ENCODE measurements around the gene TXNDC5. TPM values are rescaled to one million over a fixed set of nuclear protein-coding genes. Genes with fewer than 3 reads are reported as not detected.

The TXNDC5 gene
- total RNA-seq, 1 experiment from 2014 or later = 162 TPM

GRCh38 chr6:7918403-7918802 is 7.8 kb upstream of the TXNDC5 start (continued):
- no peak for TF ChIP-seq SRF (IDR thresholded peaks at IDR 0.05; ENCODE audit: low read depth)
- no peak for TF ChIP-seq YY1 (IDR thresholded peaks at IDR 0.05; ENCODE audit: extremely low read depth, insufficient replicate concordance, low read depth, low read length)
- TF ChIP-seq, protein P1, sequence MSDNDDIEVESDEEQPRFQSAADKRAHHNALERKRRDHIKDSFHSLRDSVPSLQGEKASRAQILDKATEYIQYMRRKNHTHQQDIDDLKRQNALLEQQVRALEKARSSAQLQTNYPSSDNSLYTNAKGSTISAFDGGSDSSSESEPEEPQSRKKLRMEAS (IDR thresholded peaks at IDR 0.05) = no peak
- no peak for TF ChIP-seq ELF1 (IDR thresholded peaks at IDR 0.05; ENCODE audit: borderline replicate concordance, low read depth)
- TF ChIP-seq EZH2phosphoT487 (IDR thresholded peaks at IDR 0.05; ENCODE audit: borderline replicate concordance) = no peak
- TF ChIP-seq ATF3 (IDR thresholded peaks at IDR 0.05) = no peak
- no peak for TF ChIP-seq RAD21 (IDR thresholded peaks at IDR 0.05; ENCODE audit: low read depth)

DNA sequence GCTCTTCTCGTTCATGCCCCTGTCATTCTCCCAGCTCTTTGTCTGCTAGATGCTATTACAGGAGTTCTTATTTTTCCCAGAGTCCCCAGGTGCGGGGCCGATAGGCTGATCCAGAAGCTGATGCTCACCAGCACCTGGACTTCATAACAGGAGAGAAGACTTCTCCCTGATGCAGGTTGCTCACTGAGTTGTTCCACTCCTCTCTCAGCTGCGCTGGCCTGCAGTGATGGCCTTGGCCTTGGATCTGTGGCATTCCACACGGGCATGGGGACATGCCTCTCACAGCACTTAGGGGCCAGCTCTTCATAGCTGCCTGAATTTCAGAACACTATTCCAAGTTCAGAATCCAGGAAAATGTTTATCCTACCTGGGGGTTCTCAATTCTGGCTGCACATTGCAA is 7.1 kb upstream of the TXNDC5 start:
- H3K9me2 ChIP-seq (ENCODE audit: insufficient read depth) = no peaks in the 10 kb centered on the region
- intact Hi-C loops (cut with micrococcal nuclease) = loop anchor here (10.0 kb wide), 1 partner anchor 193 kb away; the partner anchor contains the start of gene BMP6
- no peaks in the 10 kb centered on the region for H4K20me1 ChIP-seq (ENCODE audit: insufficient read depth)
- RAD21 ChIA-PET (ENCODE audit: low non-redundant PET in 1 of 2, low total read pairs in 2 of 2, uncharacterized antibody in 2 of 2, unreplicated experiment in 2 of 2) = no interaction called here
- TF ChIP-seq, protein P2, sequence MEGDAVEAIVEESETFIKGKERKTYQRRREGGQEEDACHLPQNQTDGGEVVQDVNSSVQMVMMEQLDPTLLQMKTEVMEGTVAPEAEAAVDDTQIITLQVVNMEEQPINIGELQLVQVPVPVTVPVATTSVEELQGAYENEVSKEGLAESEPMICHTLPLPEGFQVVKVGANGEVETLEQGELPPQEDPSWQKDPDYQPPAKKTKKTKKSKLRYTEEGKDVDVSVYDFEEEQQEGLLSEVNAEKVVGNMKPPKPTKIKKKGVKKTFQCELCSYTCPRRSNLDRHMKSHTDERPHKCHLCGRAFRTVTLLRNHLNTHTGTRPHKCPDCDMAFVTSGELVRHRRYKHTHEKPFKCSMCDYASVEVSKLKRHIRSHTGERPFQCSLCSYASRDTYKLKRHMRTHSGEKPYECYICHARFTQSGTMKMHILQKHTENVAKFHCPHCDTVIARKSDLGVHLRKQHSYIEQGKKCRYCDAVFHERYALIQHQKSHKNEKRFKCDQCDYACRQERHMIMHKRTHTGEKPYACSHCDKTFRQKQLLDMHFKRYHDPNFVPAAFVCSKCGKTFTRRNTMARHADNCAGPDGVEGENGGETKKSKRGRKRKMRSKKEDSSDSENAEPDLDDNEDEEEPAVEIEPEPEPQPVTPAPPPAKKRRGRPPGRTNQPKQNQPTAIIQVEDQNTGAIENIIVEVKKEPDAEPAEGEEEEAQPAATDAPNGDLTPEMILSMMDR (IDR thresholded peaks at IDR 0.05 in 2 of 3, conservative IDR thresholded peaks at IDR 0.05 in 1 of 3; ENCODE audit: borderline replicate concordance in 1 of 3, insufficient read depth in 1 of 3, low read depth in 2 of 3, low read length in 2 of 3) = no peak
- TF ChIP-seq JUND (IDR thresholded peaks at IDR 0.05) (no peak), ATF3 (IDR thresholded peaks at IDR 0.05) (no peak)
- H3K4me2 ChIP-seq (ENCODE audit: low read length) = no peak overlapping the region
- ATAC-seq (no peak), DNase-seq (ENCODE audit: low read depth, low spot score) (no peak)
- no peak overlapping the region for H3K4me3 ChIP-seq (replicated peaks in 1 of 2; ENCODE audit: low read depth in 1 of 2, low read length in 2 of 2)
- no peak overlapping the region for H3K27ac ChIP-seq (ENCODE audit: low read depth, low read length)
- H3K9ac ChIP-seq (ENCODE audit: low read length) = no peak overlapping the region
- CTCF ChIA-PET = no interaction called here
- POLR2A ChIA-PET = no interaction called here
- BruUV-seq (replicated peaks) = no TSS peak
- no peak overlapping the region for H2AFZ ChIP-seq (ENCODE audit: low read depth, low read length, poor library complexity, severe bottlenecking)
- peaks cover 15 to 20% of the 10 kb centered on the region in 2 experiments for H3K4me1 ChIP-seq (ENCODE audit: control insufficient read depth in 1 of 2, insufficient read depth in 2 of 2, low read length in 2 of 2)
- no peaks in the 10 kb centered on the region for H3K79me2 ChIP-seq (ENCODE audit: insufficient read depth, low read length)
- no peaks in the 10 kb centered on the region for H3K36me3 ChIP-seq (ENCODE audit: control insufficient read depth in 1 of 2, insufficient read depth in 2 of 2, low read length in 2 of 2)
- peaks cover 33% of the 10 kb centered on the region; the same call in 1 of the 2 replicates for H3K27me3 ChIP-seq (ENCODE audit: insufficient read depth, low read length)
- no peaks in the 10 kb centered on the region for H3K9me3 ChIP-seq (ENCODE audit: control insufficient read depth in 1 of 2, insufficient read depth in 1 of 2, low read depth in 1 of 2, low read length in 2 of 2)
